Measurements from ENCODE around the gene SFTPA2.
"Not testable (repeated sequence)": the region's sequence is repeated elsewhere in the genome, so short reads cannot be mapped to it uniquely, and the experiment has no call there.

SFTPA2 gene

DNA sequence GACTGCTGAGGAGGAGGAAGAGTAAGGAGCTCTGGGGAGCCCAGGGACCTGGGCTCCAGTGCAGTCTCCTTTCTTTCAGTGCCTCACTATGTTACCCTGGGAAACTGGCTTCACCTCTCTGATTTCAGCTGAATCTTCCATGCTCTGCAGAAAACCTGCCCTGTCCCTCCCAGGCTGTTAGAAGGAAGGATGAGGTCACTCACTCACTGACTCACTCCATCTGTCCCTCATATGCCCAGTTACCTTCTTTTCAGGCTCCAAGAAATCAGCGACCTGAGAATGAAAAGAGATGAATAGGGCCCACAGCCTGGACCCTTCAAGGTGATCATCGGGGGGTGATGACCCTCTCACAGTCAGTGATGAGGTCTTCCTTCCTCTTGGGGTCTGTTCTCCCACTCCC is 481 bp downstream of the SFTPA2 start:
- Histone ChIP-seq H3K27ac (ENCODE audit: low read length) (no peak overlapping the region), H3K4me2 (ENCODE audit: low read depth, low read length) (no peak overlapping the region), H3K4me3 (ENCODE audit: low read length) (no peak overlapping the region), H2AFZ (ENCODE audit: low read length) (no peak overlapping the region), H3K27me3 (replicated peaks; ENCODE audit: insufficient read depth, low read length) (no peaks in the 10 kb centered on the region), H3K36me3 (replicated peaks; ENCODE audit: insufficient read depth, low read length) (no peaks in the 10 kb centered on the region), H3K9me3 (replicated peaks; ENCODE audit: insufficient read depth, low read length) (no peaks in the 10 kb centered on the region), H3K9me2 (replicated peaks; ENCODE audit: insufficient read depth, low read length) (no peaks in the 10 kb centered on the region), H3F3A (ENCODE audit: insufficient read depth, low read length) (peaks cover 6% of the 10 kb centered on the region; the same call in 1 of the 2 replicates), H3K4me1 (ENCODE audit: low read length) (peaks cover 16% of the 10 kb centered on the region), H3K9ac (ENCODE audit: low read length) (no peak overlapping the region), H4K20me1 (ENCODE audit: insufficient read depth, low read length) (no peaks in the 10 kb centered on the region), H3K79me2 (ENCODE audit: low read length) (no peaks in the 10 kb centered on the region)
- TF ChIP-seq EZH2phosphoT487 (IDR thresholded peaks at IDR 0.05; ENCODE audit: low read length) (no peak), EZH2 (optimal IDR thresholded peaks at IDR 0.05; ENCODE audit: low read depth, low read length) (no peak)
- TF ChIP-seq, protein P1, sequence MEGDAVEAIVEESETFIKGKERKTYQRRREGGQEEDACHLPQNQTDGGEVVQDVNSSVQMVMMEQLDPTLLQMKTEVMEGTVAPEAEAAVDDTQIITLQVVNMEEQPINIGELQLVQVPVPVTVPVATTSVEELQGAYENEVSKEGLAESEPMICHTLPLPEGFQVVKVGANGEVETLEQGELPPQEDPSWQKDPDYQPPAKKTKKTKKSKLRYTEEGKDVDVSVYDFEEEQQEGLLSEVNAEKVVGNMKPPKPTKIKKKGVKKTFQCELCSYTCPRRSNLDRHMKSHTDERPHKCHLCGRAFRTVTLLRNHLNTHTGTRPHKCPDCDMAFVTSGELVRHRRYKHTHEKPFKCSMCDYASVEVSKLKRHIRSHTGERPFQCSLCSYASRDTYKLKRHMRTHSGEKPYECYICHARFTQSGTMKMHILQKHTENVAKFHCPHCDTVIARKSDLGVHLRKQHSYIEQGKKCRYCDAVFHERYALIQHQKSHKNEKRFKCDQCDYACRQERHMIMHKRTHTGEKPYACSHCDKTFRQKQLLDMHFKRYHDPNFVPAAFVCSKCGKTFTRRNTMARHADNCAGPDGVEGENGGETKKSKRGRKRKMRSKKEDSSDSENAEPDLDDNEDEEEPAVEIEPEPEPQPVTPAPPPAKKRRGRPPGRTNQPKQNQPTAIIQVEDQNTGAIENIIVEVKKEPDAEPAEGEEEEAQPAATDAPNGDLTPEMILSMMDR (IDR thresholded peaks at IDR 0.05; ENCODE audit: low read length): no peak
- DNase-seq: no peak

DNA sequence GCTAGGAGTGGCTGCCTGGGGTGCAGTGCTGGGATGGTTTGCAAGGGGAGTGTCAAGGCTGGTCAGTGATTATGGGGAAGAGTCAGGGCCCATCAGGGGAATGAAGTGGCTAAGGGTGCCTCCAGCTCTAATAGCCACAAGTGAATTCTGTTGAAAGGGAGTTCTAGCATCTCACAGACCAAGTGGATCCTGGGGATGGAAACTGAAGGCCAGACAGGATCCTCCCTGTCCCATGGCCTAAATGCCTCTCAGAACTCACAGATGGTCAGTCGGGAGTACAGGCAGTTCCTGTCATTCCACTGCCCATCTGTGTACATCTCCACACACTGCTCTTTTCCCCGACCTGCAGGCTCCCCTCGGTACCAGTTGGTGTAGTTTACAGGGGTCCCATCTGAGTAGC is 3.2 kb downstream of the SFTPA2 start:
- not testable (repeated sequence) for H3K4me2 ChIP-seq (ENCODE audit: low read depth, low read length); H4K20me1 ChIP-seq (ENCODE audit: insufficient read depth, low read length); H3K36me3 ChIP-seq (replicated peaks; ENCODE audit: insufficient read depth, low read length); H3K9ac ChIP-seq (ENCODE audit: low read length); H3K79me2 ChIP-seq (ENCODE audit: low read length); H3K27ac ChIP-seq (ENCODE audit: low read length); DNase-seq; H3K27me3 ChIP-seq (replicated peaks; ENCODE audit: insufficient read depth, low read length); H3F3A ChIP-seq (ENCODE audit: insufficient read depth, low read length); H3K4me3 ChIP-seq (ENCODE audit: low read length); H3K9me3 ChIP-seq (replicated peaks; ENCODE audit: insufficient read depth, low read length); H2AFZ ChIP-seq (ENCODE audit: low read length); H3K9me2 ChIP-seq (replicated peaks; ENCODE audit: insufficient read depth, low read length)
- H3K4me1 ChIP-seq (ENCODE audit: low read length): peaks cover 16% of the 10 kb centered on the region

DNA sequence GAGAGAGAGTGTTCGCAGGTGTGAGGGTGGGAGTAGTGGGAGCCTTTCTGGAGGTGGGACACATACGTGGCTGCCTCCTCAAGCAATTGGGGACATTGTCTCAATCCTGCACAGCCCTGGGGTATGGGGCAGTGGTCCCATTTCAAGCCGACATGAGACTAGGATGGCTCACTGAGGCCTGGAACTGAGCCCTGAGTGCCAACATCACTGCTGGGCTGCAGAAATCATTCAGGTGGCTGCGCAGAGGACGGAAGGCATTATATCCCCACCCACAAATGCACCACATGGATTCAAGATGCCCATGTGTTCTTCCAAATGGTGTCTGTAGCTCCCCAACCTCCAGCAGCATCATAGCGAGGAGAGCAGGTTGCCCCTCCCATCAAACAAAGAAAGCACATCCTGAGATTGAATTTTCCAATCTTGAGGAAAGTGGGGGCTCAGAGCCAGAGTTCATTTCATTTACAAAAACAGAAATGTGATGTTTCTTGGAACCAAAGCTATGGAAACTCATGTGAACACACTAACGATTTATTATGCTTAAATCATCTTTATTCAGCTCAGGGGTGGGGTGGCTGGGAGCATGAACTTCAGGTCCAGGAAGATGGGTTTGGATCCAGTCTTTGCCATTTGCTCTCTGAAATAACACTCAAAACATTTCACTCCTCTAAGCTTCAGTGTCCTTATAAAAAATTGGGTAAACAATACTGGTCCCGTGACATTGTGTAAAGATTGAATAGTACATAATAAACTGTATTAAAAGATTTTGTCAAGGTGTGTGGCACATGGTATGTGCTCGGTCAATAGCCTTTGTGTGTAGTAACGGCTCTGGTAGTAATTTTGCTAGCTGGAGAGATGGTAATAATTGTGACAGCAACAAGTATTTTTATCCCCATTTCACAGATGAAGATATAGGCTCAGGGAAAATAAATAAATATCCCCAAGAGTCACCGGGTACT is 4.6 kb downstream of the SFTPA2 start:
- H3F3A ChIP-seq (ENCODE audit: insufficient read depth, low read length): peaks cover 3% of the 10 kb centered on the region; the same call in 1 of the 2 replicates
- H3K9me3 ChIP-seq (replicated peaks; ENCODE audit: insufficient read depth, low read length): no peaks in the 10 kb centered on the region
- H3K4me1 ChIP-seq (ENCODE audit: low read length): peaks cover 9% of the 10 kb centered on the region
- H2AFZ ChIP-seq (ENCODE audit: low read length): no peak overlapping the region
- TF ChIP-seq EZH2phosphoT487 (IDR thresholded peaks at IDR 0.05; ENCODE audit: low read length) (no peak), EZH2 (optimal IDR thresholded peaks at IDR 0.05; ENCODE audit: low read depth, low read length) (no peak)
- TF ChIP-seq, protein P1 (IDR thresholded peaks at IDR 0.05; ENCODE audit: low read length): no peak
- H3K27ac ChIP-seq (ENCODE audit: low read length): no peak overlapping the region
- no peaks in the 10 kb centered on the region for H3K79me2 ChIP-seq (ENCODE audit: low read length)
- H3K4me3 ChIP-seq (ENCODE audit: low read length): no peak overlapping the region
- no peak overlapping the region for H3K9ac ChIP-seq (ENCODE audit: low read length)
- no peaks in the 10 kb centered on the region for H3K27me3 ChIP-seq (replicated peaks; ENCODE audit: insufficient read depth, low read length)
- no peak for DNase-seq
- H4K20me1 ChIP-seq (ENCODE audit: insufficient read depth, low read length): no peaks in the 10 kb centered on the region
- no peaks in the 10 kb centered on the region for H3K9me2 ChIP-seq (replicated peaks; ENCODE audit: insufficient read depth, low read length)
- no peaks in the 10 kb centered on the region for H3K36me3 ChIP-seq (replicated peaks; ENCODE audit: insufficient read depth, low read length)
- no peak overlapping the region for H3K4me2 ChIP-seq (ENCODE audit: low read depth, low read length)

DNA sequence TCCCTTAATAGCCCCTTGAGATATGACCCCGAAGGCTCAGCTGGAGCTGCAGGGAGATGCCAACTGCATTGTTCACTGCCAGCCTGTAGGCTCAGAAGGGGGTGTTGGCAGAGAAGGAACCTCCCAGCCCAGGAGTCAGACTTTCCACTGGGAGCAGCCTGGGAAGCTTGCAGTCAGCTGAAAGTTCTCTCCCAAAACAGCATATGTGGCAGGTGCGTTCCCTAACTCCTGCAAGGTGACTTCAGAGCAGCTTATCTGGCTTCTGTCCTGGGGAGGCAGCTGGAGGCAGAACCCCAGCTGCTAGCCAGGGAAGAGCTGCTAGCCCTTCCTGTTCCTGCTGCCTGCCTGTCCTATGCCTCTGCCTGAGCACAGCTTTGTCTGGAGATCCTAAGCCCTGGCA is 8.1 kb downstream of the SFTPA2 start:
- H2AFZ ChIP-seq (ENCODE audit: low read length): no peak overlapping the region
- H3K4me2 ChIP-seq (ENCODE audit: low read depth, low read length): no peak overlapping the region
- H3K9ac ChIP-seq (ENCODE audit: low read length): no peak overlapping the region
- no peaks in the 10 kb centered on the region for H3K79me2 ChIP-seq (ENCODE audit: low read length)
- H3K9me3 ChIP-seq (replicated peaks; ENCODE audit: insufficient read depth, low read length): no peaks in the 10 kb centered on the region
- no peak for TF ChIP-seq EZH2phosphoT487 (IDR thresholded peaks at IDR 0.05; ENCODE audit: low read length)
- TF ChIP-seq EZH2 (optimal IDR thresholded peaks at IDR 0.05; ENCODE audit: low read depth, low read length): no peak
- TF ChIP-seq, protein P1 (IDR thresholded peaks at IDR 0.05; ENCODE audit: low read length): no peak
- no peak overlapping the region for H3K4me3 ChIP-seq (ENCODE audit: low read length)
- no peaks in the 10 kb centered on the region for H4K20me1 ChIP-seq (ENCODE audit: insufficient read depth, low read length)
- H3K27ac ChIP-seq (ENCODE audit: low read length): no peak overlapping the region
- H3K4me1 ChIP-seq (ENCODE audit: low read length): no peaks in the 10 kb centered on the region
- no peaks in the 10 kb centered on the region for H3K9me2 ChIP-seq (replicated peaks; ENCODE audit: insufficient read depth, low read length)
- no peak for DNase-seq
- no peaks in the 10 kb centered on the region for H3K27me3 ChIP-seq (replicated peaks; ENCODE audit: insufficient read depth, low read length)
- no peaks in the 10 kb centered on the region for H3F3A ChIP-seq (ENCODE audit: insufficient read depth, low read length)
- H3K36me3 ChIP-seq (replicated peaks; ENCODE audit: insufficient read depth, low read length): no peaks in the 10 kb centered on the region
